ENCODE results near the gene ARFGAP1. TPM values are rescaled to one million over a fixed set of nuclear protein-coding genes. Genes with fewer than 3 reads are reported as not detected.

ARFGAP1 gene
- total RNA-seq, 1 donor from 2014 or later: 220 TPM

GRCh38 chr20:63310265-63310991, 37.8 kb downstream of the ARFGAP1 start:
- no peaks in the 10 kb centered on the region for H3K9me3 Mint-ChIP-seq (ENCODE audit: unreplicated experiment)
- peaks cover 3% of the 10 kb centered on the region for H3K27me3 ChIP-seq (ENCODE audit: insufficient read depth, low read length)
- H3K4me3 Mint-ChIP-seq (ENCODE audit: unreplicated experiment): no peak overlapping the region
- no peak overlapping the region for H2AFZ ChIP-seq (ENCODE audit: low read depth, low read length)
- FAIRE-seq: no peak
- no peak overlapping the region for H3K4me2 ChIP-seq (ENCODE audit: low read length)
- H4K20me1 ChIP-seq (ENCODE audit: insufficient read depth, low read length): peaks cover 5% of the 10 kb centered on the region
- H3K4me1 ChIP-seq (ENCODE audit: insufficient read depth, low read length): no peaks in the 10 kb centered on the region
- H3K9me3 ChIP-seq (ENCODE audit: insufficient read depth, low read depth, low read length): no peaks in the 10 kb centered on the region
- no peaks in the 10 kb centered on the region for H3K79me2 ChIP-seq (ENCODE audit: insufficient read depth, low read length)
- peaks cover 4% of the 10 kb centered on the region for H3K27me3 Mint-ChIP-seq (ENCODE audit: low read depth, unreplicated experiment)
- H3K4me1 Mint-ChIP-seq (ENCODE audit: low read depth, unreplicated experiment): peaks cover 3% of the 10 kb centered on the region
- no peak overlapping the region for H3K27ac ChIP-seq (ENCODE audit: low read depth, low read length)
- no peak overlapping the region for H3K4me3 ChIP-seq (ENCODE audit: insufficient read depth, low read depth, low read length)
- H3K36me3 Mint-ChIP-seq (ENCODE audit: low read depth, unreplicated experiment): no peaks in the 10 kb centered on the region
- no peak for DNase-seq (ENCODE audit: low read depth)
- H3K36me3 ChIP-seq (ENCODE audit: insufficient read depth, low read length): no peaks in the 10 kb centered on the region
- H3K9ac ChIP-seq (ENCODE audit: low read length): no peak overlapping the region
- TF ChIP-seq EZH2 (IDR thresholded peaks at IDR 0.05; ENCODE audit: insufficient read depth, low read length): no peak
- TF ChIP-seq, protein P1, sequence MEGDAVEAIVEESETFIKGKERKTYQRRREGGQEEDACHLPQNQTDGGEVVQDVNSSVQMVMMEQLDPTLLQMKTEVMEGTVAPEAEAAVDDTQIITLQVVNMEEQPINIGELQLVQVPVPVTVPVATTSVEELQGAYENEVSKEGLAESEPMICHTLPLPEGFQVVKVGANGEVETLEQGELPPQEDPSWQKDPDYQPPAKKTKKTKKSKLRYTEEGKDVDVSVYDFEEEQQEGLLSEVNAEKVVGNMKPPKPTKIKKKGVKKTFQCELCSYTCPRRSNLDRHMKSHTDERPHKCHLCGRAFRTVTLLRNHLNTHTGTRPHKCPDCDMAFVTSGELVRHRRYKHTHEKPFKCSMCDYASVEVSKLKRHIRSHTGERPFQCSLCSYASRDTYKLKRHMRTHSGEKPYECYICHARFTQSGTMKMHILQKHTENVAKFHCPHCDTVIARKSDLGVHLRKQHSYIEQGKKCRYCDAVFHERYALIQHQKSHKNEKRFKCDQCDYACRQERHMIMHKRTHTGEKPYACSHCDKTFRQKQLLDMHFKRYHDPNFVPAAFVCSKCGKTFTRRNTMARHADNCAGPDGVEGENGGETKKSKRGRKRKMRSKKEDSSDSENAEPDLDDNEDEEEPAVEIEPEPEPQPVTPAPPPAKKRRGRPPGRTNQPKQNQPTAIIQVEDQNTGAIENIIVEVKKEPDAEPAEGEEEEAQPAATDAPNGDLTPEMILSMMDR (IDR thresholded peaks at IDR 0.05; ENCODE audit: insufficient read depth, low read depth, low read length): no peak
- H3K27ac Mint-ChIP-seq (ENCODE audit: unreplicated experiment): no peak overlapping the region

- TF ChIP-seq, protein P1 (IDR thresholded peaks at IDR 0.05; ENCODE audit: insufficient read depth, low read depth, low read length): no peak
- TF ChIP-seq EZH2 (IDR thresholded peaks at IDR 0.05; ENCODE audit: insufficient read depth, low read length): no peak
- Histone ChIP-seq H3K9ac (ENCODE audit: low read length) (no peak overlapping the region), H3K4me3 (ENCODE audit: insufficient read depth, low read depth, low read length) (no peak overlapping the region), H3K4me2 (ENCODE audit: low read length) (no peak overlapping the region), H3K9me3 (ENCODE audit: insufficient read depth, low read depth, low read length) (no peaks in the 10 kb centered on the region), H3K36me3 (ENCODE audit: insufficient read depth, low read length) (no peaks in the 10 kb centered on the region), H3K27ac (ENCODE audit: low read depth, low read length) (no peak overlapping the region), H2AFZ (ENCODE audit: low read depth, low read length) (no peak overlapping the region), H3K27me3 (ENCODE audit: insufficient read depth, low read length) (peaks cover 2% of the 10 kb centered on the region), H4K20me1 (ENCODE audit: insufficient read depth, low read length) (peaks cover 5% of the 10 kb centered on the region), H3K79me2 (ENCODE audit: insufficient read depth, low read length) (no peaks in the 10 kb centered on the region), H3K4me1 (ENCODE audit: insufficient read depth, low read length) (no peaks in the 10 kb centered on the region)
- Mint-ChIP-seq H3K36me3 (ENCODE audit: low read depth, unreplicated experiment) (no peaks in the 10 kb centered on the region), H3K27ac (ENCODE audit: unreplicated experiment) (no peak overlapping the region), H3K4me3 (ENCODE audit: unreplicated experiment) (no peak overlapping the region), H3K4me1 (ENCODE audit: low read depth, unreplicated experiment) (peaks cover 3% of the 10 kb centered on the region), H3K27me3 (ENCODE audit: low read depth, unreplicated experiment) (peaks cover 8% of the 10 kb centered on the region), H3K9me3 (ENCODE audit: unreplicated experiment) (no peaks in the 10 kb centered on the region)
- no peak for FAIRE-seq
- DNase-seq (ENCODE audit: low read depth): no peak
Measured at GRCh38 chr20:63311186-63311832, 38.7 kb downstream of the ARFGAP1 start.

DNA sequence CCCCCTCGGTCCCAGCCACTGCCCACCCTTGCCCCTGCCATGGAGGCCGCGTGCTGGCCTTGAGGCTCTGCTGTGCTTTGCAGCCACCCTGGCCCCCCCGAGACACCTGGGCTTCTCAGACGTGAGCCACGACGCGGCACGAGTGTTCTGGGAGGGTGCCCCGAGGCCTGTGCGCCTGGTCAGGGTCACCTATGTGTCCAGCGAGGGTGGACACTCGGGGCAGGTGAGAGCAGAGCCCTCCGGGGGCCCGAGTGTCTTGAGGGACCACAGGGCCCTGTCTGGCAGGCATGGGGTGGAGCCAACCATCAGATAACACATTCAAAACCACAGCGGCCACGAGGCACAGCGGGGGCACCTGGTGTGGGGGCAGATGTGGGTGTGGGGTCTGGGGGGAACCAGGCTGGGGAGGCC, 39.2 kb downstream of the ARFGAP1 start:
- no peak overlapping the region for H2AFZ ChIP-seq (ENCODE audit: low read depth, low read length)
- no peaks in the 10 kb centered on the region for H3K9me3 ChIP-seq (ENCODE audit: insufficient read depth, low read depth, low read length)
- no peak overlapping the region for H3K4me3 ChIP-seq (ENCODE audit: insufficient read depth, low read depth, low read length)
- H3K79me2 ChIP-seq (ENCODE audit: insufficient read depth, low read length): no peaks in the 10 kb centered on the region
- H3K9ac ChIP-seq (ENCODE audit: low read length): no peak overlapping the region
- no peak for DNase-seq (ENCODE audit: low read depth)
- no peak overlapping the region for H3K27ac ChIP-seq (ENCODE audit: low read depth, low read length)
- no peak for FAIRE-seq
- no peaks in the 10 kb centered on the region for H3K9me3 Mint-ChIP-seq (ENCODE audit: unreplicated experiment)
- peaks cover 2% of the 10 kb centered on the region for H3K27me3 ChIP-seq (ENCODE audit: insufficient read depth, low read length)
- H3K36me3 Mint-ChIP-seq (ENCODE audit: low read depth, unreplicated experiment): no peaks in the 10 kb centered on the region
- no peak overlapping the region for H3K4me2 ChIP-seq (ENCODE audit: low read length)
- peaks cover 5% of the 10 kb centered on the region for H4K20me1 ChIP-seq (ENCODE audit: insufficient read depth, low read length)
- TF ChIP-seq EZH2 (IDR thresholded peaks at IDR 0.05; ENCODE audit: insufficient read depth, low read length): no peak
- TF ChIP-seq, protein P1 (IDR thresholded peaks at IDR 0.05; ENCODE audit: insufficient read depth, low read depth, low read length): no peak
- H3K27ac Mint-ChIP-seq (ENCODE audit: unreplicated experiment): no peak overlapping the region
- H3K4me1 Mint-ChIP-seq (ENCODE audit: low read depth, unreplicated experiment): peaks cover 3% of the 10 kb centered on the region
- peaks cover 8% of the 10 kb centered on the region for H3K27me3 Mint-ChIP-seq (ENCODE audit: low read depth, unreplicated experiment)
- no peaks in the 10 kb centered on the region for H3K4me1 ChIP-seq (ENCODE audit: insufficient read depth, low read length)
- H3K4me3 Mint-ChIP-seq (ENCODE audit: unreplicated experiment): no peak overlapping the region
- H3K36me3 ChIP-seq (ENCODE audit: insufficient read depth, low read length): no peaks in the 10 kb centered on the region
